ENCODE results near the gene SLC38A1.

Gene SLC38A1

GRCh38 chr12:46258129-46258528 is 10.7 kb downstream of the SLC38A1 start:
- no peak for TF ChIP-seq GATA2 (IDR thresholded peaks at IDR 0.05; ENCODE audit: low read depth, low read length)
- TF ChIP-seq GATA3 (IDR thresholded peaks at IDR 0.05; ENCODE audit: low read depth, low read length) = no peak

GRCh38 chr12:46256942-46257341 is 11.9 kb downstream of the SLC38A1 start:
- no peak for TF ChIP-seq GATA2 (IDR thresholded peaks at IDR 0.05; ENCODE audit: low read depth, low read length)
- no peak for TF ChIP-seq GATA3 (IDR thresholded peaks at IDR 0.05; ENCODE audit: low read depth, low read length)

DNA sequence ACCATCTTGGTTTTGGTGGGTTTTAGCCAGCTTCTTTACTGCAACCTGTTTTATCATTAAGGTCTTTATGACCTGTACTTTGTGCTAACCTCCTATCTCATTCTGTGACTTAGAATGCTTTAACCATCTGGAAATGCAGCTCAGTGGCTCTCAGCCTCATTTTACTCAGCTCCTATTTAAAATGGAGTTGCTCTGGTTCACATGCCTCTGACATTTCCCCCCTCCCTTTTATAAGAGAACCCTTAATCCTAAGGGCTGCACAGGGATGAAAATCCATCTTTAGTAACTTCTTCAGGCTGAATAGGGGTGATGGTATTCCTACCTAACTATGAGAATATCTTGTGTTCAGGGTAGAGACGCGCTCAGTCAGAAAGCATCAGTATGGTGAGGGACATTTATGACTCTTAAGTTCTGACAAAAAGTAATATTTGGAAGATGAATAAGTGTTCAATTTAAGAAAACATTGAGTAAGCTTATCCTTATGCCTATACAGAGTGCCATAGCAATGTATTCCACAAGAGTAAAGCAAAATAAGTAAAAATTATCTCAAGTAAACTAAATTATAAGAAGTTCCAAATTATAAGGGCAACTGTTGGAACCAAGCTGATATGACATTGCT is 15.2 kb downstream of the SLC38A1 start:
- TF ChIP-seq GATA2 (IDR thresholded peaks at IDR 0.05; ENCODE audit: low read depth, low read length) (no peak), GATA3 (IDR thresholded peaks at IDR 0.05; ENCODE audit: low read depth, low read length) (no peak)

DNA sequence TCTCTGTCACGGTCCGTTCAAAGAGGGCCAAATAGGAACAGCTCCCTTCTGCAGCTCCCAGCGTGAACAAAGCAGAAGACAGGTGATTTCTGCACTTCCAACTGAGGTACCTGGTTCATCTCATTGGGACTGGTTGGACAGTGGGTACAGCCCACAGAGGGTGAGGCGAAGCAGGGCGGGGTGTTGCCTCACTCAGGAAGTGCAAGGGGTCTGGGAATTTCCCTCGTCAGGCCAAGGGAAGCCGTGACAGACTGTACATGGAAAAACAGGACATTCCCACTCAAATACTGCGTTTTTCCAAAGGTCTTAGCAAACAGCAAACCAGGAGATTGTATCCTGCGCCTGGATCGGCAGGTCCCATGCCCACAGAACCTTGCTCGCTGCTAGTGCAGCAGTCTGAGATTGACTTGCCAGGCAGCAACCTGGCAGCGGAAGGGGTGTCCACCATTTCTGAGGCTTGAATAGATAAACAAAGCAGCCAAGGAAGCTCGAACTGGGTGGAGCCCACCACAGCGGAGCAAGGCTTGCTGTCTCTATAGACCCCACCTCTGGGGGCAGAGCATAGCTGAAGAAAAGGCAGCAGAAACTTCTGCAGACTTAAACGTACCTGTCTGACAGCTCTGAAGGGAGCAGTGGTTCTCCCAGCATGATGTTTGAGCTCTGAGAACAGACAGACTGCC is 22.7 kb downstream of the SLC38A1 start:
- no peak for TF ChIP-seq GATA3 (IDR thresholded peaks at IDR 0.05; ENCODE audit: low read depth, low read length)
- TF ChIP-seq GATA2 (IDR thresholded peaks at IDR 0.05; ENCODE audit: low read depth, low read length) = no peak

GRCh38 chr12:46244997-46245396 is 23.8 kb downstream of the SLC38A1 start:
- TF ChIP-seq GATA3 (IDR thresholded peaks at IDR 0.05; ENCODE audit: low read depth, low read length) = no peak
- TF ChIP-seq GATA2 (IDR thresholded peaks at IDR 0.05; ENCODE audit: low read depth, low read length) = no peak

- TF ChIP-seq GATA3 (IDR thresholded peaks at IDR 0.05; ENCODE audit: low read depth, low read length) (no peak), GATA2 (IDR thresholded peaks at IDR 0.05; ENCODE audit: low read depth, low read length) (no peak)
Measured at GRCh38 chr12:46244273-46244915, 24.4 kb downstream of the SLC38A1 start.

GRCh38 chr12:46242569-46242968 is 26.3 kb downstream of the SLC38A1 start:
- no peak for TF ChIP-seq GATA2 (IDR thresholded peaks at IDR 0.05; ENCODE audit: low read depth, low read length)
- TF ChIP-seq GATA3 (IDR thresholded peaks at IDR 0.05; ENCODE audit: low read depth, low read length) = no peak

- TF ChIP-seq GATA2 (IDR thresholded peaks at IDR 0.05; ENCODE audit: low read depth, low read length) = no peak
- TF ChIP-seq GATA3 (IDR thresholded peaks at IDR 0.05; ENCODE audit: low read depth, low read length) = no peak
Measured at GRCh38 chr12:46240436-46240835, 28.4 kb downstream of the SLC38A1 start.

GRCh38 chr12:46238821-46239220 is 30.0 kb downstream of the SLC38A1 start:
- no peak for TF ChIP-seq GATA3 (IDR thresholded peaks at IDR 0.05; ENCODE audit: low read depth, low read length)
- no peak for TF ChIP-seq GATA2 (IDR thresholded peaks at IDR 0.05; ENCODE audit: low read depth, low read length)

DNA sequence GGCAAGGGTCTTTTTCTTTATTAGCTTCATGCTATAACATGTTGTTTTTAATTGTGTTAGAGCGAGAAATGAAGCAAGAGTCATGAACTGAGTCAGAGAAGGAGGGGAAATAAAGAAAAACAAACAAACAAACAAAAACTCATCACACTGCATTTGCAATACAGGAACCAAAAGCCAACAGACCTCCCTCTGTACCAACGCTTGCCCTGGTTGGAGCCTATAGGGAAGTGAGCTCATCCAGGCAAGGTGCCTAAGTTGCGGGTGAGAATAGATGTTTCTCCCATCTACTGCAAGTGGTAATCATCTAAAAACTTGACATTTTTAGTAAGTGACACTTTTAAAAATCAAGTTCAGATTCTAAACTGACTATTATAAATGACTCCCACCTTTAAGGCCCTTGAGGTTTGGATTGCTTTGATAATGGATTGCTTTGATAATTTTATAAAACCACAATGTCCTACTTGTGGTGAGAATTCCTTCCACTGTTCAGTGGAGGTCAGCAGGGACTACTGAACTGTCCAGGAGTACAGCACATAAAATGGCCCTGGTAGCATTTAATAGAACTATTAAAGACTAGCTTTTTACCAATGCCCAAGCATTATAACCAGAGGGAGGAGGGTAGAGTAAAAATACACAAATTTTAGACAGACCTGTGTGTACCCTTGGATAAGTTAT is 31.3 kb downstream of the SLC38A1 start:
- no peak for TF ChIP-seq GATA2 (IDR thresholded peaks at IDR 0.05; ENCODE audit: low read depth, low read length)
- TF ChIP-seq GATA3 (IDR thresholded peaks at IDR 0.05; ENCODE audit: low read depth, low read length) = no peak

DNA sequence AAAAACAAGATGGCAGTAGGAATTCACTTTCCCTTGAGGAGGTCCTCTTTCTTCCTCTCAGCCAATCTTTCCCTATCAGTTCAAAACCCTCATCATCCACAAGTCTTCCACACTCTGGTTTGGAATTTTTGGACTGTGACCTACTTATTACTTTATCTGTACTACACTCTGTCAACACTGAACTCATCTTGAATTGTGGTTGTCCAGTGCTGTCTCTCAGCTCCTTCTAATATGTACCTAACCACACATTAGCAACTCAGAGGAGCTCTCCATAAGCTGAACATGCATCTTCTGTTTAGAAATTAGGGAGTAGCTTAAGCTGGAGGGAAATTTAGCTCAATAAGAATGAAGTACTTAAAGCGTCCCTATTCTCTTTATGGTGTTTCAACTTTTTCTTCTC is 34.8 kb downstream of the SLC38A1 start:
- TF ChIP-seq GATA2 (IDR thresholded peaks at IDR 0.05; ENCODE audit: low read depth, low read length) (no peak), GATA3 (IDR thresholded peaks at IDR 0.05; ENCODE audit: low read depth, low read length) (no peak)

GRCh38 chr12:46233423-46233822 is 35.4 kb downstream of the SLC38A1 start:
- TF ChIP-seq GATA2 (IDR thresholded peaks at IDR 0.05; ENCODE audit: low read depth, low read length) (no peak), GATA3 (IDR thresholded peaks at IDR 0.05; ENCODE audit: low read depth, low read length) (no peak)

- no peak for TF ChIP-seq GATA3 (IDR thresholded peaks at IDR 0.05; ENCODE audit: low read depth, low read length)
- no peak for TF ChIP-seq GATA2 (IDR thresholded peaks at IDR 0.05; ENCODE audit: low read depth, low read length)
Measured at GRCh38 chr12:46230983-46231382, 37.9 kb downstream of the SLC38A1 start.

DNA sequence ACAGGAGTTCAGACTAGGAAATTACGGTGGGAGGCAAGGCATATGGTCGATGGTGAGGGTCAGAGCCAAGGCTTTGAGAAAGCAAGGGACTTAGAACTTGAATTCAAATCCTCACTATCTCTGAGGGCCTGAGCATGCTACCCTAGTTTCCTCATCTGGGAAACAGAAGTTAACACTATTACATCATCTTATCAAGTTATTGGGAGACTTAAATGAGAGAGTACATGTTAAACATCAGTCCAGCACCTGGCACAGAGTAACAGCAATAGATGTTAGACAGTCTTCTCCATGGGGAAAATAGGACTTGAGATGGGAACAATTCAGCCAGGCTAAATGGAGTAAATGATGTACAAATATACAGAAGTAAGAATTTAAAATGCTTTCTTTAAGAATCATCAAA is 38.5 kb downstream of the SLC38A1 start:
- no peak for TF ChIP-seq GATA2 (IDR thresholded peaks at IDR 0.05; ENCODE audit: low read depth, low read length)
- TF ChIP-seq GATA3 (IDR thresholded peaks at IDR 0.05; ENCODE audit: low read depth, low read length) = no peak
